ENCODE data around the gene RPLP2. TPM values are rescaled to one million over a fixed set of nuclear protein-coding genes. Genes with fewer than 3 reads are reported as not detected.
A peak's percentile ranks its signal among the peaks of the same experiment; 100 is the strongest.

RPLP2 gene
- total RNA-seq, 1 donor from 2014 or later: 2,217 TPM

- no peaks in the 10 kb centered on the region for H3K27me3 Mint-ChIP-seq (ENCODE audit: low read depth)
- H3K36me3 Mint-ChIP-seq (ENCODE audit: low read depth): peaks cover 14% of the 10 kb centered on the region
- intact Hi-C loops (cut with micrococcal nuclease): no loop called here
Measured at GRCh38 chr11:790721-791564, 18.8 kb upstream of the RPLP2 start.

GRCh38 chr11:791658-792534 lies 17.9 kb upstream of the RPLP2 start:
- intact Hi-C loops (cut with micrococcal nuclease): no loop called here
- no peak overlapping the region for H3K27ac Mint-ChIP-seq
- DNase-seq (ENCODE audit: low spot score): no peak
- H3K4me3 Mint-ChIP-seq (ENCODE audit: low read depth): no peak overlapping the region
- H3K4me1 Mint-ChIP-seq (ENCODE audit: low read depth): peaks cover 5% of the 10 kb centered on the region
- H3K27me3 Mint-ChIP-seq (ENCODE audit: low read depth): no peaks in the 10 kb centered on the region
- H3K9me3 Mint-ChIP-seq: no peaks in the 10 kb centered on the region
- peaks cover 14% of the 10 kb centered on the region for H3K36me3 Mint-ChIP-seq (ENCODE audit: low read depth)

More at GRCh38 chr11:790721-791564, 18.8 kb upstream of the RPLP2 start:
- no peaks in the 10 kb centered on the region for H3K9me3 Mint-ChIP-seq
- H3K4me1 Mint-ChIP-seq (ENCODE audit: low read depth): peaks cover 1% of the 10 kb centered on the region
- DNase-seq (ENCODE audit: low spot score): no peak
- no peak overlapping the region for H3K4me3 Mint-ChIP-seq (ENCODE audit: low read depth)
- H3K27ac Mint-ChIP-seq: no peak overlapping the region

GRCh38 chr11:792535-792821 lies 17.3 kb upstream of the RPLP2 start:
- Mint-ChIP-seq H3K9me3 (no peaks in the 10 kb centered on the region), H3K4me3 (ENCODE audit: low read depth) (no peak overlapping the region), H3K36me3 (ENCODE audit: low read depth) (peaks cover 14% of the 10 kb centered on the region), H3K27me3 (ENCODE audit: low read depth) (no peaks in the 10 kb centered on the region), H3K27ac (no peak overlapping the region), H3K4me1 (ENCODE audit: low read depth) (peaks cover 7% of the 10 kb centered on the region)
- intact Hi-C loops (cut with micrococcal nuclease): no loop called here
- DNase-seq (ENCODE audit: low spot score): no peak

GRCh38 chr11:792873-793272 lies 16.9 kb upstream of the RPLP2 start:
- Mint-ChIP-seq H3K4me1 (ENCODE audit: low read depth) (peaks cover 7% of the 10 kb centered on the region), H3K4me3 (ENCODE audit: low read depth) (no peak overlapping the region), H3K9me3 (no peaks in the 10 kb centered on the region), H3K27ac (no peak overlapping the region), H3K27me3 (ENCODE audit: low read depth) (no peaks in the 10 kb centered on the region), H3K36me3 (ENCODE audit: low read depth) (peaks cover 14% of the 10 kb centered on the region)
- no peak for DNase-seq (ENCODE audit: low spot score)
- intact Hi-C loops (cut with micrococcal nuclease): no loop called here

- Mint-ChIP-seq H3K36me3 (ENCODE audit: low read depth) (peaks cover 14% of the 10 kb centered on the region), H3K9me3 (no peaks in the 10 kb centered on the region), H3K27me3 (ENCODE audit: low read depth) (no peaks in the 10 kb centered on the region), H3K4me1 (ENCODE audit: low read depth) (peaks cover 7% of the 10 kb centered on the region), H3K4me3 (ENCODE audit: low read depth) (peak overlapping the region; percentile 8), H3K27ac (no peak overlapping the region)
- DNase-seq (ENCODE audit: low spot score): no peak
- intact Hi-C loops (cut with micrococcal nuclease): no loop called here
Measured at GRCh38 chr11:793556-793955, 16.2 kb upstream of the RPLP2 start.

GRCh38 chr11:794013-794765 lies 15.6 kb upstream of the RPLP2 start:
- H3K4me1 Mint-ChIP-seq (ENCODE audit: low read depth): peaks cover 7% of the 10 kb centered on the region
- H3K4me3 Mint-ChIP-seq (ENCODE audit: low read depth): peak overlapping the region; percentile 49
- H3K27me3 Mint-ChIP-seq (ENCODE audit: low read depth): no peaks in the 10 kb centered on the region
- H3K36me3 Mint-ChIP-seq (ENCODE audit: low read depth): peaks cover 14% of the 10 kb centered on the region
- no peak overlapping the region for H3K27ac Mint-ChIP-seq
- no peaks in the 10 kb centered on the region for H3K9me3 Mint-ChIP-seq
- no peak for DNase-seq (ENCODE audit: low spot score)
- intact Hi-C loops (cut with micrococcal nuclease): no loop called here

GRCh38 chr11:794766-795633 lies 14.8 kb upstream of the RPLP2 start:
- peaks cover 14% of the 10 kb centered on the region for H3K36me3 Mint-ChIP-seq (ENCODE audit: low read depth)
- intact Hi-C loops (cut with micrococcal nuclease): no loop called here
- no peak for DNase-seq (ENCODE audit: low spot score)
- H3K4me3 Mint-ChIP-seq (ENCODE audit: low read depth): peak overlapping the region; percentile 51
- no peaks in the 10 kb centered on the region for H3K27me3 Mint-ChIP-seq (ENCODE audit: low read depth)
- H3K4me1 Mint-ChIP-seq (ENCODE audit: low read depth): peaks cover 7% of the 10 kb centered on the region
- no peak overlapping the region for H3K27ac Mint-ChIP-seq
- H3K9me3 Mint-ChIP-seq: no peaks in the 10 kb centered on the region

- Mint-ChIP-seq H3K9me3 (no peaks in the 10 kb centered on the region), H3K27me3 (ENCODE audit: low read depth) (no peaks in the 10 kb centered on the region), H3K27ac (peak overlapping the region; percentile 66), H3K4me1 (ENCODE audit: low read depth) (peaks cover 7% of the 10 kb centered on the region), H3K36me3 (ENCODE audit: low read depth) (peaks cover 18% of the 10 kb centered on the region), H3K4me3 (ENCODE audit: low read depth) (peak overlapping the region; percentile 90)
- intact Hi-C loops (cut with micrococcal nuclease): loop anchor here (1.0 to 2.0 kb wide), 2 partner anchors 19 to 49 kb away; partner anchors contain the start of genes GATD1 and TALDO1
- peak; percentile 77 for DNase-seq (ENCODE audit: low spot score)
Measured at GRCh38 chr11:795634-796564, 13.9 kb upstream of the RPLP2 start.

GRCh38 chr11:796565-797295 lies 13.0 kb upstream of the RPLP2 start:
- Mint-ChIP-seq H3K9me3 (no peaks in the 10 kb centered on the region), H3K4me1 (ENCODE audit: low read depth) (peaks cover 7% of the 10 kb centered on the region), H3K27ac (peak overlapping the region; percentile 66), H3K27me3 (ENCODE audit: low read depth) (no peaks in the 10 kb centered on the region), H3K36me3 (ENCODE audit: low read depth) (peaks cover 14% of the 10 kb centered on the region), H3K4me3 (ENCODE audit: low read depth) (peak overlapping the region; percentile 90)
- intact Hi-C loops (cut with micrococcal nuclease): loop anchor here (1.0 to 2.0 kb wide), 4 partner anchors 9 to 50 kb away; partner anchors contain the start of genes GATD1, PIDD1, RPLP2 and TALDO1
- no peak for DNase-seq (ENCODE audit: low spot score)

- Mint-ChIP-seq H3K4me1 (ENCODE audit: low read depth) (peaks cover 7% of the 10 kb centered on the region), H3K27me3 (ENCODE audit: low read depth) (no peaks in the 10 kb centered on the region), H3K4me3 (ENCODE audit: low read depth) (peak overlapping the region; percentile 90), H3K27ac (peak overlapping the region; percentile 66), H3K36me3 (ENCODE audit: low read depth) (peaks cover 11% of the 10 kb centered on the region), H3K9me3 (no peaks in the 10 kb centered on the region)
- peak; percentile 70 for DNase-seq (ENCODE audit: low spot score)
- intact Hi-C loops (cut with micrococcal nuclease): loop anchor here (1.0 to 2.0 kb wide), 3 partner anchors 8 to 51 kb away; partner anchors contain the start of genes PIDD1, RPLP2 and TALDO1
Measured at GRCh38 chr11:797296-798092, 12.3 kb upstream of the RPLP2 start.
